Measurements from ENCODE around the gene IL22RA2.

DNA sequence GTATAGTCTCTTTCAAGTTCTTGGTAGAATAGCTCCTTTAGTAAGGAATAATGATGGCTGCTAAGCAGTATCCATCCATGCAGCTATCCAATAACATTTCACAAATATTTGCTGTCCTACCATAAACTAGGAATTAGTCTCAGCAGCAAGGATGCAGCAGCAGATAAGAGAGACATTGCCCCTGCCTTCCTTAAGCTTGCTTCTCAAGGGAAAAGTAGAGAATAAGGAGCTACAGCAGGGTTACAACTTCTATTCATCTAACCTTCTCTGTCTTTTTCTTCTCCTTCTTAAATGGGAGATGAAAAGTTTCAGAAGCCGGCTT lies 2.4 kb downstream of the IL22RA2 start:
- TF ChIP-seq POLR2A (IDR thresholded peaks at IDR 0.05): no peak
- TF ChIP-seq, protein P1, sequence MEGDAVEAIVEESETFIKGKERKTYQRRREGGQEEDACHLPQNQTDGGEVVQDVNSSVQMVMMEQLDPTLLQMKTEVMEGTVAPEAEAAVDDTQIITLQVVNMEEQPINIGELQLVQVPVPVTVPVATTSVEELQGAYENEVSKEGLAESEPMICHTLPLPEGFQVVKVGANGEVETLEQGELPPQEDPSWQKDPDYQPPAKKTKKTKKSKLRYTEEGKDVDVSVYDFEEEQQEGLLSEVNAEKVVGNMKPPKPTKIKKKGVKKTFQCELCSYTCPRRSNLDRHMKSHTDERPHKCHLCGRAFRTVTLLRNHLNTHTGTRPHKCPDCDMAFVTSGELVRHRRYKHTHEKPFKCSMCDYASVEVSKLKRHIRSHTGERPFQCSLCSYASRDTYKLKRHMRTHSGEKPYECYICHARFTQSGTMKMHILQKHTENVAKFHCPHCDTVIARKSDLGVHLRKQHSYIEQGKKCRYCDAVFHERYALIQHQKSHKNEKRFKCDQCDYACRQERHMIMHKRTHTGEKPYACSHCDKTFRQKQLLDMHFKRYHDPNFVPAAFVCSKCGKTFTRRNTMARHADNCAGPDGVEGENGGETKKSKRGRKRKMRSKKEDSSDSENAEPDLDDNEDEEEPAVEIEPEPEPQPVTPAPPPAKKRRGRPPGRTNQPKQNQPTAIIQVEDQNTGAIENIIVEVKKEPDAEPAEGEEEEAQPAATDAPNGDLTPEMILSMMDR (IDR thresholded peaks at IDR 0.05): no peak
